ENCODE data around the gene KCNQ1. TPM values are rescaled to one million over a fixed set of nuclear protein-coding genes. Genes with fewer than 3 reads are reported as not detected.

Gene KCNQ1
- total RNA-seq, 1 experiment from 2014 or later: 10.7 TPM

DNA sequence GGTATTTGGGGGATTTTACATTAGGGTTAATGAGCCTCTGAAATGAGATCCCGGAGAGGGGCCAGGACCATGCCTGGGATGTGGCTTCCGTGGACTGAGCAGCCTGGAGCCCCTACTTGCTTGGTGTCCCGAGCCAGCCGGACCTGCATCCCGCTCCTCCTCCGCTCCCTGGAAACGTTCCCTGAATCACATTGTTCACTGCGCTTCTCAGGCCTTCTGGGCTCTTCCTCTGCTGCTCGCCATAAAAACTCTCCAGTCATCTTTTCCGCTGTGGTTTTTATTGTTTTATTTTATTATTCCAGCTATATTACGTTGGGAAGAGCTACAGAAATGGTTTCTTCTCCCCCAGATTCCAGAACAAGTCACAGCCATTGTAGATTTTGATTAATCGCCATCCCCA, 268.3 kb downstream of the KCNQ1 start:
- H3K79me2 ChIP-seq (ENCODE audit: insufficient read depth, low read length): no peaks in the 10 kb centered on the region
- ChIA-PET CTCF (no interaction called here), RAD21 (ENCODE audit: low non-redundant PET in 1 of 2, low total read pairs in 2 of 2, uncharacterized antibody in 2 of 2, unreplicated experiment in 2 of 2) (no interaction called here), POLR2A (no interaction called here)
- H4K20me1 ChIP-seq (ENCODE audit: insufficient read depth): no peaks in the 10 kb centered on the region
- H3K9me2 ChIP-seq (ENCODE audit: insufficient read depth): no peaks in the 10 kb centered on the region
- no peaks in the 10 kb centered on the region for H3K27me3 ChIP-seq (ENCODE audit: insufficient read depth, low read length)
- TF ChIP-seq SIN3A (IDR thresholded peaks at IDR 0.05; ENCODE audit: low read depth) (no peak), CEBPB (IDR thresholded peaks at IDR 0.05; ENCODE audit: low read depth) (no peak)
- no peak overlapping the region for H2AFZ ChIP-seq (ENCODE audit: low read depth, low read length, poor library complexity, severe bottlenecking)
- ATAC-seq: no peak
- H3K27ac ChIP-seq (ENCODE audit: low read depth, low read length): no peak overlapping the region
- H3K4me1 ChIP-seq (ENCODE audit: control insufficient read depth in 1 of 2, insufficient read depth in 2 of 2, low read length in 2 of 2): no peaks in the 10 kb centered on the region
- H3K4me3 ChIP-seq (replicated peaks in 1 of 2; ENCODE audit: low read depth in 1 of 2, low read length in 2 of 2): no peak overlapping the region
- no TSS peak for BruUV-seq (replicated peaks)
- DNase-seq (ENCODE audit: low read depth, low spot score): no peak
- no peaks in the 10 kb centered on the region for H3K9me3 ChIP-seq (ENCODE audit: control insufficient read depth in 1 of 2, insufficient read depth in 1 of 2, low read depth in 1 of 2, low read length in 2 of 2)
- H3K9ac ChIP-seq (ENCODE audit: low read length): no peak overlapping the region
- no peak overlapping the region for H3K4me2 ChIP-seq (ENCODE audit: low read length)
- no peaks in the 10 kb centered on the region for H3K36me3 ChIP-seq (ENCODE audit: control insufficient read depth in 1 of 2, insufficient read depth in 2 of 2, low read length in 2 of 2)
- intact Hi-C loops (cut with micrococcal nuclease): no loop called here

DNA sequence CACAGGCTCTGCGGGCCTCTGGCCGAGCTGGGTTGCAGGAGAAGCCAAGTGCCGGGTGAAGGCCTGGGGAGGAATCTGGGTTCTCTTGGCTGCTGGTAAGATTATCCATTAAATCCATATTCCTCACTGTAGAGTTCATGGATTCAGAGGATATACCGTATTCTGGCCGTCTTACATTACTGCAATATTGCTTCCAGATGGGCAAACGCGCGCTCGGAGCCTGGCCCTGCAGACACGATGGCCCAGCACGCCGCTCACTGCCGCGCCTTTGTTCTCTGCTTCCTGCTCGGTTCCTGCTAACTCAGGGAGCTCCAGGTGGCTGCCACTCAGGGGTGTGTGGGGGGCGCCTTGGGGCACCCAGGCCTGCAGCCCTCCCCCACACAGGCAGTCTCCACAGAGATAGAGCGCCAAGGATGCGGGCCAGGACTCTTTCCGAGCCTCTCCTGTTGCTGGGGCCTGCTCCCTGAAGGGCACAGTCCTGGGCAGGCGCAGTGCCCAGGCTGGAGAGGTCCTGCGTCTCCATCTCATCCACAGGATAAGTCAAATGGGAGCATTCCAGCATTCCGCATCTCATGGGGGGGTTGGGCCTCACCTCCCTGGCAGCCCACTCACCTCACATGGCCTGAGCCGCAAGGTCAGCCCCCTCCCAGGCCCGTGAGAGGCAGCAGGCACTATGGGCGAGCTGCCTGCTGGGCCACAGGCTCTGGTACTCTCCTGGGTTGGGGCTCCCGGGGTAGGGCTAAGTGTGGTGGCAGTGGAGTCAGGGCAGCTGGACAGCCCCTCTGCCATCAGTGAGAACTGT, 269.1 kb downstream of the KCNQ1 start:
- Histone ChIP-seq H3K9me2 (ENCODE audit: insufficient read depth) (no peaks in the 10 kb centered on the region), H2AFZ (ENCODE audit: low read depth, low read length, poor library complexity, severe bottlenecking) (no peak overlapping the region), H3K9ac (ENCODE audit: low read length) (no peak overlapping the region), H3K27ac (ENCODE audit: low read depth, low read length) (no peak overlapping the region), H3K4me2 (ENCODE audit: low read length) (no peak overlapping the region), H4K20me1 (ENCODE audit: insufficient read depth) (no peaks in the 10 kb centered on the region), H3K79me2 (ENCODE audit: insufficient read depth, low read length) (no peaks in the 10 kb centered on the region), H3K4me1 (ENCODE audit: control insufficient read depth in 1 of 2, insufficient read depth in 2 of 2, low read length in 2 of 2) (no peaks in the 10 kb centered on the region), H3K27me3 (ENCODE audit: insufficient read depth, low read length) (no peaks in the 10 kb centered on the region), H3K36me3 (ENCODE audit: control insufficient read depth in 1 of 2, insufficient read depth in 2 of 2, low read length in 2 of 2) (no peaks in the 10 kb centered on the region), H3K9me3 (ENCODE audit: control insufficient read depth in 1 of 2, insufficient read depth in 1 of 2, low read depth in 1 of 2, low read length in 2 of 2) (no peaks in the 10 kb centered on the region), H3K4me3 (replicated peaks in 1 of 2; ENCODE audit: low read depth in 1 of 2, low read length in 2 of 2) (no peak overlapping the region)
- intact Hi-C loops (cut with micrococcal nuclease): no loop called here
- CTCF ChIA-PET: no interaction called here
- no TSS peak for BruUV-seq (replicated peaks)
- RAD21 ChIA-PET (ENCODE audit: low non-redundant PET in 1 of 2, low total read pairs in 2 of 2, uncharacterized antibody in 2 of 2, unreplicated experiment in 2 of 2): no interaction called here
- no peak for ATAC-seq
- no peak for DNase-seq (ENCODE audit: low read depth, low spot score)
- POLR2A ChIA-PET: no interaction called here
- no peak for TF ChIP-seq ZNF274 (IDR thresholded peaks at IDR 0.05; ENCODE audit: low read depth, low read length)
- no peak for TF ChIP-seq SP1 (IDR thresholded peaks at IDR 0.05; ENCODE audit: low read depth)
- no peak for TF ChIP-seq ZFX (IDR thresholded peaks at IDR 0.05)
- TF ChIP-seq, protein P1, sequence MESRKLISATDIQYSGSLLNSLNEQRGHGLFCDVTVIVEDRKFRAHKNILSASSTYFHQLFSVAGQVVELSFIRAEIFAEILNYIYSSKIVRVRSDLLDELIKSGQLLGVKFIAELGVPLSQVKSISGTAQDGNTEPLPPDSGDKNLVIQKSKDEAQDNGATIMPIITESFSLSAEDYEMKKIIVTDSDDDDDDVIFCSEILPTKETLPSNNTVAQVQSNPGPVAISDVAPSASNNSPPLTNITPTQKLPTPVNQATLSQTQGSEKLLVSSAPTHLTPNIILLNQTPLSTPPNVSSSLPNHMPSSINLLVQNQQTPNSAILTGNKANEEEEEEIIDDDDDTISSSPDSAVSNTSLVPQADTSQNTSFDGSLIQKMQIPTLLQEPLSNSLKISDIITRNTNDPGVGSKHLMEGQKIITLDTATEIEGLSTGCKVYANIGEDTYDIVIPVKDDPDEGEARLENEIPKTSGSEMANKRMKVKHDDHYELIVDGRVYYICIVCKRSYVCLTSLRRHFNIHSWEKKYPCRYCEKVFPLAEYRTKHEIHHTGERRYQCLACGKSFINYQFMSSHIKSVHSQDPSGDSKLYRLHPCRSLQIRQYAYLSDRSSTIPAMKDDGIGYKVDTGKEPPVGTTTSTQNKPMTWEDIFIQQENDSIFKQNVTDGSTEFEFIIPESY (IDR thresholded peaks at IDR 0.05; ENCODE audit: extremely low read depth, insufficient replicate concordance, low read length): no peak
- TF ChIP-seq, protein P2, sequence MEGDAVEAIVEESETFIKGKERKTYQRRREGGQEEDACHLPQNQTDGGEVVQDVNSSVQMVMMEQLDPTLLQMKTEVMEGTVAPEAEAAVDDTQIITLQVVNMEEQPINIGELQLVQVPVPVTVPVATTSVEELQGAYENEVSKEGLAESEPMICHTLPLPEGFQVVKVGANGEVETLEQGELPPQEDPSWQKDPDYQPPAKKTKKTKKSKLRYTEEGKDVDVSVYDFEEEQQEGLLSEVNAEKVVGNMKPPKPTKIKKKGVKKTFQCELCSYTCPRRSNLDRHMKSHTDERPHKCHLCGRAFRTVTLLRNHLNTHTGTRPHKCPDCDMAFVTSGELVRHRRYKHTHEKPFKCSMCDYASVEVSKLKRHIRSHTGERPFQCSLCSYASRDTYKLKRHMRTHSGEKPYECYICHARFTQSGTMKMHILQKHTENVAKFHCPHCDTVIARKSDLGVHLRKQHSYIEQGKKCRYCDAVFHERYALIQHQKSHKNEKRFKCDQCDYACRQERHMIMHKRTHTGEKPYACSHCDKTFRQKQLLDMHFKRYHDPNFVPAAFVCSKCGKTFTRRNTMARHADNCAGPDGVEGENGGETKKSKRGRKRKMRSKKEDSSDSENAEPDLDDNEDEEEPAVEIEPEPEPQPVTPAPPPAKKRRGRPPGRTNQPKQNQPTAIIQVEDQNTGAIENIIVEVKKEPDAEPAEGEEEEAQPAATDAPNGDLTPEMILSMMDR (IDR thresholded peaks at IDR 0.05 in 2 of 3, conservative IDR thresholded peaks at IDR 0.05 in 1 of 3; ENCODE audit: borderline replicate concordance in 1 of 3, insufficient read depth in 1 of 3, low read depth in 2 of 3, low read length in 2 of 3): no peak
- TF ChIP-seq, protein P3, sequence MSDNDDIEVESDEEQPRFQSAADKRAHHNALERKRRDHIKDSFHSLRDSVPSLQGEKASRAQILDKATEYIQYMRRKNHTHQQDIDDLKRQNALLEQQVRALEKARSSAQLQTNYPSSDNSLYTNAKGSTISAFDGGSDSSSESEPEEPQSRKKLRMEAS (IDR thresholded peaks at IDR 0.05): no peak
- no peak for TF ChIP-seq TCF7L2 (IDR thresholded peaks at IDR 0.05; ENCODE audit: borderline replicate concordance, extremely low read depth, insufficient read depth, insufficient read length)
- TF ChIP-seq, protein P4, sequence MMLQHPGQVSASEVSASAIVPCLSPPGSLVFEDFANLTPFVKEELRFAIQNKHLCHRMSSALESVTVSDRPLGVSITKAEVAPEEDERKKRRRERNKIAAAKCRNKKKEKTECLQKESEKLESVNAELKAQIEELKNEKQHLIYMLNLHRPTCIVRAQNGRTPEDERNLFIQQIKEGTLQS (IDR thresholded peaks at IDR 0.05): no peak
- no peak for TF ChIP-seq ELF1 (IDR thresholded peaks at IDR 0.05; ENCODE audit: borderline replicate concordance, low read depth)
- no peak for TF ChIP-seq JUND (IDR thresholded peaks at IDR 0.05)
- TF ChIP-seq SIN3A (IDR thresholded peaks at IDR 0.05; ENCODE audit: low read depth): no peak
- TF ChIP-seq RAD21 (IDR thresholded peaks at IDR 0.05; ENCODE audit: low read depth): no peak
- no peak for TF ChIP-seq EZH2 (IDR thresholded peaks at IDR 0.05)
- TF ChIP-seq POLR2AphosphoS5 (IDR thresholded peaks at IDR 0.05; ENCODE audit: low read depth, low read length): no peak
- no peak for TF ChIP-seq EGR1 (IDR thresholded peaks at IDR 0.05; ENCODE audit: low read depth)
- TF ChIP-seq FOSL1 (IDR thresholded peaks at IDR 0.05; ENCODE audit: low read depth): no peak
- no peak for TF ChIP-seq POLR2A (IDR thresholded peaks at IDR 0.05; ENCODE audit: borderline replicate concordance, extremely low read depth, insufficient read depth, insufficient read length)
